VCaP (cell line): ENCODE measurements around the gene KRTAP9-3.
"Not testable (repeated sequence)": the region's sequence is repeated elsewhere in the genome, so short reads cannot be mapped to it uniquely, and the experiment has no call there.

ENCODE experiments used
- H3K27ac ChIP-seq: fragments of 450-650 bp; 2 replicates; pipeline ENCODE4 v1.5.1; 2017
- CTCF ChIP-seq: fragments of 450-650 bp; conservative IDR thresholded peaks from 2 replicates; pipeline ENCODE4 v1.5.1; 2017; ENCODE audit warnings: mild to moderate bottlenecking, moderate library complexity

The KRTAP9-3 gene, protein sequence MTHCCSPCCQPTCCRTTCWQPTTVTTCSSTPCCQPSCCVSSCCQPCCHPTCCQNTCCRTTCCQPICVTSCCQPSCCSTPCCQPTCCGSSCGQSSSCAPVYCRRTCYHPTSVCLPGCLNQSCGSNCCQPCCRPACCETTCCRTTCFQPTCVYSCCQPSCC

GRCh38 chr17:41232399-41233105 lies at the start of gene KRTAP9-3:
Gene KRTAP9-3, plus strand, starts transcription at chr17:41232449. Its CDS starts 53 bp downstream, at chr17:41232502.
- not testable (repeated sequence) for H3K27ac ChIP-seq

GRCh38 chr17:41184480-41184961 lies 47.7 kb upstream of the KRTAP9-3 start, which contains the start of gene KRTAP4-1:
Gene KRTAP4-1, minus strand, starts transcription at chr17:41184911. Its CDS starts 57 bp downstream, at chr17:41184854.
- TF ChIP-seq CTCF: no peak
- no peak within 1 kb of the TSS for H3K27ac ChIP-seq

DNA sequence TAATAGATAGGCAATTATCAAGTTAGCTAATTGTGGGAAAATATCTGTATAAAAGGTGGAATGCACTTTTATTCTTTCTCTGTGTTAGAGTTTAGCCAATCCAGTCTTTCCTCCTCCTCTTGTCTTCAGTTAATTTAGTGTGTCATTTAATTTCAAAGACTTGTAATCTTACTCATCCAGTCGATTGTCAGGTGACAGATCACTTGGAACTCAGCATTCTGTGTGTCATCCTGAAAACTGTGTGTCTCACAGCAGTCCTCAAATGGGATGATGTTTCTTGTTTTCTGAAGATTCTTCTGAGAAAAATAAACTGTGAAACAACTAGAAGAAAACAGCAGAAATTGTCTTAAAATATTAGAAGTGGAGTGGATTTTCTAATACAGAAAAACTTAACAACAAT lies 47.2 kb upstream of the KRTAP9-3 start:
- TF ChIP-seq CTCF: no peak
- H3K27ac ChIP-seq: no peak overlapping the region

DNA sequence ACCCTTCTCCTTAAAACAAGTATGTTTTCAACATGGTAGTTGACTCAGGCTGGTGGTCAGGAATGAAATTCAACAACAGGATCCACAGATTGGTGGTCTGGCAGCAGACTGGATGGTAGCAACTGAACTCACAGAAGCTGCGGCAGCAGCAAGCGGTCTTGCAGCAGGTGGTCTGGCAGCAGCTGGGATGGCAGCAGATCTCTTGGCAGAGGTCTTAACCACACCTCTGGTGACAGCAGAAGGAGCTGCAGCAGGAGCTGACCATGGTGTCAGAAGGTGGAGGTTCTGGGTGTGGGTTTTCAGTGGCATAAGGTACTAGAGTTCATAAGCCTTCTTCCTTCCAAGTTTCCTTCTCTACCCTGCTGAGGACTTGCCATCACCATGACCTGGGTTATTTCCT lies 45.4 kb upstream of the KRTAP9-3 start:
- no peak overlapping the region for H3K27ac ChIP-seq
- no peak for TF ChIP-seq CTCF

- H3K27ac ChIP-seq: not testable (repeated sequence)
Observed at GRCh38 chr17:41189837-41190318, 42.4 kb upstream of the KRTAP9-3 start, which contains the start of gene KRTAP9-1. Gene KRTAP9-1, plus strand, starts transcription at chr17:41189887. Its CDS starts 0 bp downstream, at chr17:41189887.

- TF ChIP-seq CTCF: no peak
- no peak overlapping the region for H3K27ac ChIP-seq
Observed at GRCh38 chr17:41190328-41190727, 41.9 kb upstream of the KRTAP9-3 start.

DNA sequence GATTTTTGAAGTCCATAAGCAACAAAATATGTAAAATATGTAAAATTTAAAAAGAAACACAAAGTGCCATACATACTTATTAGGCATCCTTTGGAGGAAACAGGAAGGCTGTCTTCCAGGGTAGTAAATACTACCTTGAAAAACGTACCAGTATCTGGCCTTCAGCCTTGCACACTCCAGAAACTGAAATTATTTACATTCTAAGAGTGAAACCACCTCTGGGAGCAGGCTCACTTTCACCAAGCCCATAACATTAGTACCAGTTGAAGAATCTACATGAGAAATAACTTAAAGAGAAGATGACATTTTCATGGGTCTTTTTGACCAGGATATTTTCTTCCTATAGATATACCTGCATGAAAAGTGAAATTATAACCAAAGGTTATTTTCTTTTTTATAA lies 36.2 kb upstream of the KRTAP9-3 start:
- no peak for TF ChIP-seq CTCF
- no peak overlapping the region for H3K27ac ChIP-seq

- no peak for TF ChIP-seq CTCF
Observed at GRCh38 chr17:41199421-41200078, 32.7 kb upstream of the KRTAP9-3 start.

More at GRCh38 chr17:41199421-41200078, 32.7 kb upstream of the KRTAP9-3 start:
- no peak overlapping the region for H3K27ac ChIP-seq
